ENCODE measurements around the gene TMPRSS3. TPM values are rescaled to one million over a fixed set of nuclear protein-coding genes. Genes with fewer than 3 reads are reported as not detected.

Gene TMPRSS3
- total and polyA plus RNA-seq, 2 of the 13 experiments (the other 11 are each of a cell fraction or from before 2014, with no cell fraction given): 2.8 to 16.9 TPM

DNA sequence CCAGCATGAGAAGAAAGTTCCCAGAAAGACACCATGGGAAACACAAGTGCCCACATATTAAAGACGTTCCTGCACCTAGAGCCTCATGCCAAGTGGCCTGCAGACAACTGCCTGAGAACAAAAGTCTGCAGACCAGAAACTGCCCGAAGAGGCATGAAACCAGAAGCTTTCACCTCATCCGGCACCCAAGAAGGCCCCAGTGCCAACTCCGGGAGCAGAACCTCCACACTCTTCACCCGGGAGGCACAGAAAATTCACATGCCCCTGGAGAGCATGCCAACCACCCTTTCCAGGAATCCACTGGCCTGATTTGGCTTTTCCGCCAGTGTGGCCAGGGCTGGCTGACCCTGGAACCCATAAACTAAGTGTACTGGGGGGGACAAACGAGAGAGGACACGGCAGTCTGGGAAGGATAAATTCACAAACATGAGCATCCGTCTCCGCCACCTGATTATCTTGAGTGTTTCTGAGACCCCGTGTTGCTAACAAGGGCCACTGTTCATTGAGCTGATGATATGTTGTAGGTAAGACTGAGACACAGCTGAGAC lies 51.8 kb downstream of the TMPRSS3 start (continued):
- TF ChIP-seq MAZ (IDR thresholded peaks at IDR 0.05; ENCODE audit: borderline replicate concordance, low read depth, low read length) (no peak), MAZ (CRISPR knock-in tag; IDR thresholded peaks at IDR 0.05; ENCODE audit: low read depth) (no peak), ZBTB7A (CRISPR knock-in tag; IDR thresholded peaks at IDR 0.05) (no peak), PAF1 (CRISPR knock-in tag; IDR thresholded peaks at IDR 0.05) (no peak), ZNF367 (CRISPR knock-in tag; IDR thresholded peaks at IDR 0.05; ENCODE audit: borderline replicate concordance) (no peak), PHB2 (IDR thresholded peaks at IDR 0.05; ENCODE audit: partially characterized antibody) (no peak), KAT2B (IDR thresholded peaks at IDR 0.05; ENCODE audit: borderline replicate concordance, low read depth, low read length) (no peak), TCF7 (IDR thresholded peaks at IDR 0.05; ENCODE audit: low read depth) (no peak)
- TF ChIP-seq, protein P1, sequence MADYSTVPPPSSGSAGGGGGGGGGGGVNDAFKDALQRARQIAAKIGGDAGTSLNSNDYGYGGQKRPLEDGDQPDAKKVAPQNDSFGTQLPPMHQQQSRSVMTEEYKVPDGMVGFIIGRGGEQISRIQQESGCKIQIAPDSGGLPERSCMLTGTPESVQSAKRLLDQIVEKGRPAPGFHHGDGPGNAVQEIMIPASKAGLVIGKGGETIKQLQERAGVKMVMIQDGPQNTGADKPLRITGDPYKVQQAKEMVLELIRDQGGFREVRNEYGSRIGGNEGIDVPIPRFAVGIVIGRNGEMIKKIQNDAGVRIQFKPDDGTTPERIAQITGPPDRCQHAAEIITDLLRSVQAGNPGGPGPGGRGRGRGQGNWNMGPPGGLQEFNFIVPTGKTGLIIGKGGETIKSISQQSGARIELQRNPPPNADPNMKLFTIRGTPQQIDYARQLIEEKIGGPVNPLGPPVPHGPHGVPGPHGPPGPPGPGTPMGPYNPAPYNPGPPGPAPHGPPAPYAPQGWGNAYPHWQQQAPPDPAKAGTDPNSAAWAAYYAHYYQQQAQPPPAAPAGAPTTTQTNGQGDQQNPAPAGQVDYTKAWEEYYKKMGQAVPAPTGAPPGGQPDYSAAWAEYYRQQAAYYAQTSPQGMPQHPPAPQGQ (CRISPR knock-in tag; IDR thresholded peaks at IDR 0.05; ENCODE audit: borderline replicate concordance): no peak
- TF ChIP-seq, protein P2, sequence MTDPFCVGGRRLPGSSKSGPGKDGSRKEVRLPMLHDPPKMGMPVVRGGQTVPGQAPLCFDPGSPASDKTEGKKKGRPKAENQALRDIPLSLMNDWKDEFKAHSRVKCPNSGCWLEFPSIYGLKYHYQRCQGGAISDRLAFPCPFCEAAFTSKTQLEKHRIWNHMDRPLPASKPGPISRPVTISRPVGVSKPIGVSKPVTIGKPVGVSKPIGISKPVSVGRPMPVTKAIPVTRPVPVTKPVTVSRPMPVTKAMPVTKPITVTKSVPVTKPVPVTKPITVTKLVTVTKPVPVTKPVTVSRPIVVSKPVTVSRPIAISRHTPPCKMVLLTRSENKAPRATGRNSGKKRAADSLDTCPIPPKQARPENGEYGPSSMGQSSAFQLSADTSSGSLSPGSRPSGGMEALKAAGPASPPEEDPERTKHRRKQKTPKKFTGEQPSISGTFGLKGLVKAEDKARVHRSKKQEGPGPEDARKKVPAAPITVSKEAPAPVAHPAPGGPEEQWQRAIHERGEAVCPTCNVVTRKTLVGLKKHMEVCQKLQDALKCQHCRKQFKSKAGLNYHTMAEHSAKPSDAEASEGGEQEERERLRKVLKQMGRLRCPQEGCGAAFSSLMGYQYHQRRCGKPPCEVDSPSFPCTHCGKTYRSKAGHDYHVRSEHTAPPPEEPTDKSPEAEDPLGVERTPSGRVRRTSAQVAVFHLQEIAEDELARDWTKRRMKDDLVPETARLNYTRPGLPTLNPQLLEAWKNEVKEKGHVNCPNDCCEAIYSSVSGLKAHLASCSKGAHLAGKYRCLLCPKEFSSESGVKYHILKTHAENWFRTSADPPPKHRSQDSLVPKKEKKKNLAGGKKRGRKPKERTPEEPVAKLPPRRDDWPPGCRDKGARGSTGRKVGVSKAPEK (CRISPR knock-in tag; IDR thresholded peaks at IDR 0.05; ENCODE audit: borderline replicate concordance): no peak
- TF ChIP-seq, protein P3, sequence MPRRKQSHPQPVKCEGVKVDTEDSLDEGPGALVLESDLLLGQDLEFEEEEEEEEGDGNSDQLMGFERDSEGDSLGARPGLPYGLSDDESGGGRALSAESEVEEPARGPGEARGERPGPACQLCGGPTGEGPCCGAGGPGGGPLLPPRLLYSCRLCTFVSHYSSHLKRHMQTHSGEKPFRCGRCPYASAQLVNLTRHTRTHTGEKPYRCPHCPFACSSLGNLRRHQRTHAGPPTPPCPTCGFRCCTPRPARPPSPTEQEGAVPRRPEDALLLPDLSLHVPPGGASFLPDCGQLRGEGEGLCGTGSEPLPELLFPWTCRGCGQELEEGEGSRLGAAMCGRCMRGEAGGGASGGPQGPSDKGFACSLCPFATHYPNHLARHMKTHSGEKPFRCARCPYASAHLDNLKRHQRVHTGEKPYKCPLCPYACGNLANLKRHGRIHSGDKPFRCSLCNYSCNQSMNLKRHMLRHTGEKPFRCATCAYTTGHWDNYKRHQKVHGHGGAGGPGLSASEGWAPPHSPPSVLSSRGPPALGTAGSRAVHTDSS (CRISPR knock-in tag; conservative IDR thresholded peaks at IDR 0.05): no peak
- TF ChIP-seq, protein P4, sequence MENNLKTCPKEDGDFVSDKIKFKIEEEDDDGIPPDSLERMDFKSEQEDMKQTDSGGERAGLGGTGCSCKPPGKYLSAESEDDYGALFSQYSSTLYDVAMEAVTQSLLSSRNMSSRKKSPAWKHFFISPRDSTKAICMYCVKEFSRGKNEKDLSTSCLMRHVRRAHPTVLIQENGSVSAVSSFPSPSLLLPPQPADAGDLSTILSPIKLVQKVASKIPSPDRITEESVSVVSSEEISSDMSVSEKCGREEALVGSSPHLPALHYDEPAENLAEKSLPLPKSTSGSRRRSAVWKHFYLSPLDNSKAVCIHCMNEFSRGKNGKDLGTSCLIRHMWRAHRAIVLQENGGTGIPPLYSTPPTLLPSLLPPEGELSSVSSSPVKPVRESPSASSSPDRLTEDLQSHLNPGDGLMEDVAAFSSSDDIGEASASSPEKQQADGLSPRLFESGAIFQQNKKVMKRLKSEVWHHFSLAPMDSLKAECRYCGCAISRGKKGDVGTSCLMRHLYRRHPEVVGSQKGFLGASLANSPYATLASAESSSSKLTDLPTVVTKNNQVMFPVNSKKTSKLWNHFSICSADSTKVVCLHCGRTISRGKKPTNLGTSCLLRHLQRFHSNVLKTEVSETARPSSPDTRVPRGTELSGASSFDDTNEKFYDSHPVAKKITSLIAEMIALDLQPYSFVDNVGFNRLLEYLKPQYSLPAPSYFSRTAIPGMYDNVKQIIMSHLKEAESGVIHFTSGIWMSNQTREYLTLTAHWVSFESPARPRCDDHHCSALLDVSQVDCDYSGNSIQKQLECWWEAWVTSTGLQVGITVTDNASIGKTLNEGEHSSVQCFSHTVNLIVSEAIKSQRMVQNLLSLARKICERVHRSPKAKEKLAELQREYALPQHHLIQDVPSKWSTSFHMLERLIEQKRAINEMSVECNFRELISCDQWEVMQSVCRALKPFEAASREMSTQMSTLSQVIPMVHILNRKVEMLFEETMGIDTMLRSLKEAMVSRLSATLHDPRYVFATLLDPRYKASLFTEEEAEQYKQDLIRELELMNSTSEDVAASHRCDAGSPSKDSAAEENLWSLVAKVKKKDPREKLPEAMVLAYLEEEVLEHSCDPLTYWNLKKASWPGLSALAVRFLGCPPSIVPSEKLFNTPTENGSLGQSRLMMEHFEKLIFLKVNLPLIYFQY (CRISPR knock-in tag; IDR thresholded peaks at IDR 0.05; ENCODE audit: borderline replicate concordance): no peak

Measured in HepG2 (cell line).